ENCODE data around the gene RNF135.
"Not testable (repeated sequence)": the region's sequence is repeated elsewhere in the genome, so short reads cannot be mapped to it uniquely, and the experiment has no call there.

The RNF135 gene

GRCh38 chr17:31002047-31002446 lies 31.2 kb downstream of the RNF135 start:
- DNase-seq, result no peak

GRCh38 chr17:31003225-31003866 lies 32.5 kb downstream of the RNF135 start:
- no peak for DNase-seq

- no peak for DNase-seq
These were observed 33.3 kb downstream of the RNF135 start for GRCh38 chr17:31004160-31004559.

- no peak for DNase-seq
These were observed 37.0 kb downstream of the RNF135 start for GRCh38 chr17:31007695-31008373.

- peak; percentile 70 to 83 (median 76) for DNase-seq
These were observed 37.7 kb downstream of the RNF135 start for GRCh38 chr17:31008374-31009041.

GRCh38 chr17:31009042-31009702 lies 38.3 kb downstream of the RNF135 start:
- peak in 1 of 3 donors; percentile 3 for DNase-seq

GRCh38 chr17:31010014-31010413 lies 39.2 kb downstream of the RNF135 start:
- not testable (repeated sequence) for DNase-seq

GRCh38 chr17:31013844-31014243 lies 43.0 kb downstream of the RNF135 start:
- no peak for DNase-seq

GRCh38 chr17:31015639-31016038 lies 44.8 kb downstream of the RNF135 start:
- DNase-seq, result no peak

GRCh38 chr17:31019004-31019403 lies 48.2 kb downstream of the RNF135 start:
- DNase-seq, result no peak

- not testable (repeated sequence) for DNase-seq
These were observed 52.3 kb downstream of the RNF135 start for GRCh38 chr17:31023171-31023570.

- no peak for DNase-seq
These were observed 61.0 kb downstream of the RNF135 start for GRCh38 chr17:31031841-31032240.

- not testable (repeated sequence) for DNase-seq
These were observed 64.8 kb downstream of the RNF135 start for GRCh38 chr17:31035611-31036010.

- DNase-seq, result not testable (repeated sequence)
These were observed 70.0 kb downstream of the RNF135 start for GRCh38 chr17:31040837-31041236.

- DNase-seq, result not testable (repeated sequence)
These were observed 71.5 kb downstream of the RNF135 start for GRCh38 chr17:31042378-31042777.

GRCh38 chr17:31046856-31047425 lies 76.1 kb downstream of the RNF135 start:
- DNase-seq, result not testable (repeated sequence)

GRCh38 chr17:31048142-31048541 lies 77.3 kb downstream of the RNF135 start:
- no peak for DNase-seq

- DNase-seq, result no peak
These were observed 77.9 kb downstream of the RNF135 start for GRCh38 chr17:31048780-31049179.
